Measurements from ENCODE around the gene CXCL9.
"Not testable (repeated sequence)": the region's sequence is repeated elsewhere in the genome, so short reads cannot be mapped to it uniquely, and the experiment has no call there.

Gene CXCL9

GRCh38 chr4:76011700-76012387 lies 4.5 kb upstream of the CXCL9 start:
- no peak for DNase-seq

GRCh38 chr4:76011018-76011670 lies 3.8 kb upstream of the CXCL9 start:
- no peak for DNase-seq

GRCh38 chr4:76010576-76010975 lies 3.3 kb upstream of the CXCL9 start:
- DNase-seq, result no peak

GRCh38 chr4:76009311-76009710 lies 2.0 kb upstream of the CXCL9 start:
- no peak for DNase-seq

- no peak for DNase-seq
Measured at GRCh38 chr4:76003620-76004019, 3.7 kb downstream of the CXCL9 start.

GRCh38 chr4:76003035-76003434 lies 4.3 kb downstream of the CXCL9 start:
- DNase-seq, result no peak

- no peak for DNase-seq
Measured at GRCh38 chr4:76002176-76002575, 5.1 kb downstream of the CXCL9 start.

- DNase-seq, result no peak
Measured at GRCh38 chr4:76001700-76002099, 5.6 kb downstream of the CXCL9 start.

- DNase-seq, result no peak
Measured at GRCh38 chr4:76000279-76000678, 7.0 kb downstream of the CXCL9 start.

- not testable (repeated sequence) for DNase-seq
Measured at GRCh38 chr4:75998525-75999147, 8.7 kb downstream of the CXCL9 start.

GRCh38 chr4:75997946-75998345 lies 9.4 kb downstream of the CXCL9 start:
- no peak for DNase-seq

GRCh38 chr4:75997081-75997480 lies 10.2 kb downstream of the CXCL9 start:
- no peak for DNase-seq

GRCh38 chr4:75995727-75996126 lies 11.6 kb downstream of the CXCL9 start:
- DNase-seq, result no peak

- no peak for DNase-seq
Measured at GRCh38 chr4:75992462-75992861, 14.8 kb downstream of the CXCL9 start.

GRCh38 chr4:75989846-75990528 lies 17.3 kb downstream of the CXCL9 start:
- DNase-seq, result no peak

GRCh38 chr4:75985116-75985515 lies 22.2 kb downstream of the CXCL9 start:
- DNase-seq, result no peak

- DNase-seq, result no peak
Measured at GRCh38 chr4:75980576-75980975, 26.7 kb downstream of the CXCL9 start.

- DNase-seq, result no peak
Measured at GRCh38 chr4:75976177-75976576, 31.1 kb downstream of the CXCL9 start.

- no peak for DNase-seq
Measured at GRCh38 chr4:75973766-75974165, 33.5 kb downstream of the CXCL9 start.

- no peak for DNase-seq
Measured at GRCh38 chr4:75968084-75968483, 39.2 kb downstream of the CXCL9 start.

- no peak for DNase-seq
Measured at GRCh38 chr4:75963558-75963957, 43.8 kb downstream of the CXCL9 start.

- DNase-seq, result not testable (repeated sequence)
Measured at GRCh38 chr4:75962072-75962471, 45.2 kb downstream of the CXCL9 start.

- not testable (repeated sequence) for DNase-seq
Measured at GRCh38 chr4:75958546-75958945, 48.8 kb downstream of the CXCL9 start.

- not testable (repeated sequence) for DNase-seq
Measured at GRCh38 chr4:75954811-75955210, 52.5 kb downstream of the CXCL9 start.

All from CD4-positive, alpha-beta T cell treated with Interleukin-15 for 1 hour (primary cell).